Stimulated activated CD4-positive, alpha-beta T cell treated with anti-CD3 and anti-CD28 coated beads, Interleukin-1b, Interleukin-23, amount 100 ng/mL, for 48 hours (primary cell): ENCODE data around the gene TMEM69.
"Not testable (repeated sequence)": the region's sequence is repeated elsewhere in the genome, so short reads cannot be mapped to it uniquely, and the experiment has no call there.

ENCODE experiments used
- DNase-seq: peaks from one replicate; pipeline ENCODE4 v3.0.0-alpha.2; 2020

Gene TMEM69

GRCh38 chr1:45678489-45678888 lies 9.5 kb upstream of the TMEM69 start:
- DNase-seq: no peak

GRCh38 chr1:45679123-45679522 lies 8.9 kb upstream of the TMEM69 start:
- DNase-seq: no peak

DNA sequence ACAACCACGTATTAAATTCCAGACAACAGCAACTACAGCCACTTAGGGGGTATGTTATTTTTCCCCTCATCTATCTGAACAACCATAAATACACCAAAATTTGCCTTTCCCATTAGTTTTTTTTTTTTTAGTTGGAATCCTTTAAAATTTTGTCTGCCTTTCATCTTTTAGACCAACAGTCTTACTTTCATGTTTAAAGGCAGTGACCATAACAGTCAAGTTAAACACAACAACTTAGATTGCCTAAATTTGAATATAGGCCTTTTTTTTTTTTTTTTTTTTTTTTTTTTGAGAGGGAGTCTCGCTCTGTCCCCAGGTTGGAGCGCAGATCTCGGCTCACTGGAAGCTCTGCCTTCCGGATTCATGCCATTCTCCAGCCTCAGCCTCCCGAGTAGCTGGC lies 5.0 kb upstream of the TMEM69 start:
- DNase-seq: no peak

- DNase-seq: no peak
These were observed 3.6 kb upstream of the TMEM69 start for GRCh38 chr1:45684402-45684801.

DNA sequence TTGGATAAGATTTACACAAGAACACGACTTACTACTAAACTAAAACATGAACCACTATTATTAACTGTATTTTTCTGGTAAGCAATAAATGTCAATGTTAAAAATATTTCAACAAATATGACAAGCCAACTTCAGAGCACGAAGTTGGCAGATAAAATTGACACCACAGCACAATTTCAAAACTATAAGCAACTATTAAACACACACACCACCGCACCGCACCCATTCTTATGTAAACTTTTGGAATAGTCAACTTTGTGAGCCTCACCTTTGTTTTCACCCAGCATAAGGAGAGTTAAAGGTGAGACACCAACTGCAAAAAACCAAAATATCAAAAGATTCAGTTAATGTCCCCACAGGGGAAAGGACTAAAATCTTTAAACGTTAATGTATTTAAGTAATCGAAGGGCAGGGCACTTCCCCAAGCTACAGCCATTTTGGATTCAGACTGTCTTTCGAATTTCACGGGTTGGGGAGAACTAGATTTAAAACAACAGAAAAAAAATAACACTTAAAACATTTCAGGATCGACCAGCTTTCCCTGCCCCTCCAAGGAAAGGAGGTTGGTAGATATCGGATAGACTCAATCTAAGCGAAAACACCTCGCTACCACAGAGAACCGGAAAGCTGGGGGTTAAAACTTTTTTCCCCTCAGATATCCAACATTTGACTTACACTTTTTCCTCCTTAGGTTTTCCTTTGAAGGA lies 2.5 kb upstream of the TMEM69 start:
- no peak for DNase-seq

- peak; percentile 51 for DNase-seq
These were observed 2.0 kb upstream of the TMEM69 start for GRCh38 chr1:45686015-45686287.

GRCh38 chr1:45686288-45687013 lies 1.5 kb upstream of the TMEM69 start, which contains the start of gene GPBP1L1:
GPBP1L1 (minus strand) TSS chr1:45686533; CDS start chr1:45659087, 27,446 bp downstream.
- DNase-seq: peak; percentile 98

- DNase-seq: peak; percentile 97
These were observed 797 bp upstream of the TMEM69 start for GRCh38 chr1:45687014-45687753.

DNA sequence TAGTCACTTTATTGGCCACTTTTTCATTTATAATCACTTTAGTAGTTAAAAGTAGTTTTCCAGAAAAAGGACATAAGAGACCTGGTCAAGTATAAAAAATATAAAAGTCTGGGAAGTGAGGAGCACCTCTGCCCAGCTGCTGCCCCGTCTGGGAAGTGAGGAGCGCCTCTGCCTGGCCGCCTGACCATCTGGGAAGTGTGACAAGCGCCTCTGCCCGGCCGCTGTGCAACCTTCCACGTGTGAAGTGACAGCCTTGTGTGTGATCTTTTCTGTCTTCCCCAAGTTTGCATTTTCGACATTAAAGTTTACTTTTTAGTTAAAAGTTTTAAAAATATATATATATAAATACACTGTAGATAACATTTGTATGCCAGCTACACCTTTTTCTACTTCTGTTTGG lies 5.8 kb downstream of the TMEM69 start:
- DNase-seq: not testable (repeated sequence)

- no peak for DNase-seq
These were observed 6.8 kb downstream of the TMEM69 start for GRCh38 chr1:45694823-45695222.

- DNase-seq: no peak
These were observed 16.7 kb downstream of the TMEM69 start for GRCh38 chr1:45704637-45705036.

DNA sequence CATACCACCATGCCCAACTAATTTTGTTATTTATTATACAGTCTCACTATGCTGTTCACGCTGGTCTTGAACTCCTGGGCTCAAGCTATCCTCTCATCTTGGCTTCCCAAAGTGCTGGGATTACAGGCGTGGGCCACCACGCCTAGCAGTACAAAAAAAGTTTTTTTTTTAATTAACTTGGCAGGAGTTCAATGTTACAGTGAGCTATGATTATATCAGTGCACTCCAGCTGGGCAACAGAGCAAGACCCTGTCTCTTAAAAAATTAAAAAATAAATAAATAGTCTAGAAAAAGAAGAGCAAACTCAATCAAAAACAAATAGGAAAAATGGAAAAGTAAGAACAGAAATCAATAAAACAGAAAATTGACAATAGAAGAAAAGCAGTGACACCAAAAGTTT lies 25.7 kb downstream of the TMEM69 start:
- no peak for DNase-seq

- no peak for DNase-seq
These were observed 28.7 kb downstream of the TMEM69 start for GRCh38 chr1:45716700-45717099.

DNA sequence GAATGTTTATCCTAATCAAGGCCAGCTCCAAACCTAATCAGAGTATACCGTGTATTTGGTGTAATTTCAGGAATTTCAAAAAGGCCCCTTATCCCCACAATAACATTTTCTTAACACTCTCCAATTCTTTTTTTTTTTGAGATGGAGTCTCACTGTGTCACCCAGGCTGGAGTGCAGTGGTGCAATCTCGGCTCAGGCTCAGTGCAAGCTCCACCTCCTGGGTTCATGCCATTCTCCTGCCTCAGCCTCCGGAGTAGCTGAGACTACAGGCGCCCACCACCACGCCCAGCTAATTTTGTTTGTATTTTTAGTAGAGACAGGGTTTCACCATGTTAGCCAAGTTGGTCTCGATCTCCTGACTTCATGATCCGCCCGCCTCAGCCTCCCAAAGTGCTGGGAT lies 29.4 kb downstream of the TMEM69 start:
- DNase-seq: not testable (repeated sequence)

- DNase-seq: no peak
These were observed 30.3 kb downstream of the TMEM69 start for GRCh38 chr1:45718289-45718688.

DNA sequence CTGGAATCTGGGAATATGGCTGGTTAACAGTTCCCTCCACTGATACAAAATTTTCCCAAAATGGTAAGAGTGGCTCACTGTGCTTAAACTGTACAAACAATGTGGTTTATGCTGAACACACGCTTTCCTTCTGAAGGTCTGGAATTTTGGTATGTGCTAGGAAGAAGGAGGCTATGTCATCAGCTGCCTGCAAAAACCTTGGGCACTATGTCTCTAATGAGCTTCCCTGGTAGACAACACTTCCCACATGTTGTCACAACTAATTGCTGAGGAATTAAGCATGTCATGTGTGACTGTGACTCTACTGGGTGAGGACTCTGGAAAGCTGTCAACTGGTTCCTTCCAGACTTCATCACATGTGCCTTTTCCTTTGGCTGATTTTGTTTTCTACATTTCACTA lies 33.2 kb downstream of the TMEM69 start:
- DNase-seq: no peak

DNA sequence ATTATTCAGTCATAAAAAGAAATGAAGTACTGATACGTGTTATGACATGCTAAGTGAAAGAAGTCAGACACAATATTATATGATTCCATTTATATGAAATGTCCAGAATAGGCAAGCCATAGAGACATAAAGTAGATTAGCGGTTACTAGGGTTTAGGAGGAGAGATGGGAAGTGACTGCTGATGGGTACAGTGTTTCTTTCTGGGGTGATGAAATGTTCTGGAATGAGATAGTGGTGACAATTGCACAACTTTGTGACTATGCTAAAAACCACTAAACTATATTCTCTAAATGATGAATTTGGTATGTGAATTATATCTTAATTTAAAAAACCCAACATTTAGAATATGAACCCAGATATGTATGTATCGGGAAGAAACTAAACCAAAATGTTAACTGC lies 34.8 kb downstream of the TMEM69 start:
- DNase-seq: no peak

GRCh38 chr1:45723248-45723930 lies 35.4 kb downstream of the TMEM69 start:
- DNase-seq: no peak

GRCh38 chr1:45726007-45726406 lies 38.0 kb downstream of the TMEM69 start:
- DNase-seq: not testable (repeated sequence)

GRCh38 chr1:45730075-45730779 lies 42.2 kb downstream of the TMEM69 start:
- no peak for DNase-seq

DNA sequence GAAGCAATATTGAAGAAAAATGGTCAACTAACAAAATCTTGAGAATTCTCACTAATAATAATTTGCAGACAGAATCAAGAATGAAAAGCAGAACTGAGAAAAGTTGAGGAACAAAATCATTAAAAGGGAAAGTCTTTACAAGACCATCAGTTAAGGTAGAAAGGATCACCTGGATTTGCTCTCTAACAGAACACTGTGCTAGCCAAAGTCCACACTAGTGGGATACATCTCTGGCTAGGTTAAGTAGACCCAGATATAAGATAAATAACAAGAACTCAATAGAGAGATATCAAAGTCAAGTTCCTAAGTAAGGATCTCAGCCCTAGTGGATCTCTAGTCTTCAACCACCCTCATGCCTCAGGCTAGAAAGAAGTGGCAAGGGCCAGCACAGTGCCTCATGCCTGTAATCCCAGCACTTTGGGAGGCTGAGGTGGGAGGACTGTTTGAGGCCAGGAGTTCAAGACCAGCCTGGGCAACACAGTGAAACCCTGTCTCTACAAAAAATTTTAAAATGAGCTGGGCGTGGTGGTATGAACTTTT lies 42.9 kb downstream of the TMEM69 start:
- DNase-seq: no peak

- no peak for DNase-seq
These were observed 51.2 kb downstream of the TMEM69 start for GRCh38 chr1:45739137-45739536.
